Measurements from ENCODE around the gene DLAT.
"Not testable (repeated sequence)": the region's sequence is repeated elsewhere in the genome, so short reads cannot be mapped to it uniquely, and the experiment has no call there.

Gene DLAT

GRCh38 chr11:111983187-111983986 is 41.8 kb upstream of the DLAT start:
- Histone ChIP-seq H3K9me3 (ENCODE audit: insufficient read depth, low read depth, low read length) (no peaks in the 10 kb centered on the region), H3K27ac (ENCODE audit: low read depth, low read length) (peak overlapping the region; percentile 92), H3K36me3 (ENCODE audit: insufficient read depth, low read length) (peaks cover 33% of the 10 kb centered on the region), H3K9ac (ENCODE audit: low read depth, low read length) (peak overlapping the region; percentile 54), H3K4me1 (ENCODE audit: insufficient read depth, low read length) (peaks cover 36% of the 10 kb centered on the region), H3K4me3 (ENCODE audit: low read length) (peak overlapping the region; percentile 40), H3K27me3 (ENCODE audit: insufficient read depth, low read length) (no peaks in the 10 kb centered on the region)
- 11% methylated on average over 7 of the region's 7 CpGs for WGBS

- 96% methylated on average over 5 of the region's 5 CpGs for WGBS
- peaks cover 45% of the 10 kb centered on the region for H3K36me3 ChIP-seq (ENCODE audit: insufficient read depth, low read length)
- H3K4me1 ChIP-seq (ENCODE audit: insufficient read depth, low read length), result peaks cover 26% of the 10 kb centered on the region
Observed at GRCh38 chr11:111986589-111986988, 38.6 kb upstream of the DLAT start.

GRCh38 chr11:111990381-111990780 is 34.8 kb upstream of the DLAT start:
- Histone ChIP-seq H3K4me1 (ENCODE audit: insufficient read depth, low read length) (no peaks in the 10 kb centered on the region), H3K36me3 (ENCODE audit: insufficient read depth, low read length) (peaks cover 73% of the 10 kb centered on the region), H3K9me3 (ENCODE audit: insufficient read depth, low read depth, low read length) (0 out of 2 replicates have a peak, but pooled peaks cover 3% of the 10 kb centered on the region), H3K27ac (ENCODE audit: low read depth, low read length) (no peak overlapping the region), H3K4me3 (ENCODE audit: low read length) (no peak overlapping the region), H3K27me3 (ENCODE audit: insufficient read depth, low read length) (no peaks in the 10 kb centered on the region), H3K9ac (ENCODE audit: low read depth, low read length) (no peak overlapping the region)
- 84% methylated on average over 6 of the region's 6 CpGs for WGBS

More at GRCh38 chr11:111986589-111986988, 38.6 kb upstream of the DLAT start:
- no peak overlapping the region for H3K4me3 ChIP-seq (ENCODE audit: low read length)
- 0 out of 2 replicates have a peak, but pooled peaks cover 3% of the 10 kb centered on the region for H3K9me3 ChIP-seq (ENCODE audit: insufficient read depth, low read depth, low read length)
- no peak overlapping the region for H3K9ac ChIP-seq (ENCODE audit: low read depth, low read length)
- H3K27ac ChIP-seq (ENCODE audit: low read depth, low read length), result no peak overlapping the region
- no peaks in the 10 kb centered on the region for H3K27me3 ChIP-seq (ENCODE audit: insufficient read depth, low read length)

- H3K36me3 ChIP-seq (ENCODE audit: insufficient read depth, low read length), result peaks cover 70% of the 10 kb centered on the region
- no peaks in the 10 kb centered on the region for H3K4me1 ChIP-seq (ENCODE audit: insufficient read depth, low read length)
- H3K9ac ChIP-seq (ENCODE audit: low read depth, low read length), result no peak overlapping the region
- no peak overlapping the region for H3K27ac ChIP-seq (ENCODE audit: low read depth, low read length)
- 88% methylated on average over 2 of the region's 3 CpGs for WGBS
- H3K9me3 ChIP-seq (ENCODE audit: insufficient read depth, low read depth, low read length), result 0 out of 2 replicates have a peak, but pooled peaks cover 3% of the 10 kb centered on the region
- H3K4me3 ChIP-seq (ENCODE audit: low read length), result no peak overlapping the region
- no peaks in the 10 kb centered on the region for H3K27me3 ChIP-seq (ENCODE audit: insufficient read depth, low read length)
Observed at GRCh38 chr11:111992206-111992855, 32.9 kb upstream of the DLAT start.

GRCh38 chr11:111996129-111996528 is 29.1 kb upstream of the DLAT start:
- H3K27ac ChIP-seq (ENCODE audit: low read depth, low read length), result no peak overlapping the region
- H3K9ac ChIP-seq (ENCODE audit: low read depth, low read length), result no peak overlapping the region
- H3K9me3 ChIP-seq (ENCODE audit: insufficient read depth, low read depth, low read length), result no peaks in the 10 kb centered on the region
- H3K4me1 ChIP-seq (ENCODE audit: insufficient read depth, low read length), result no peaks in the 10 kb centered on the region
- no peak overlapping the region for H3K4me3 ChIP-seq (ENCODE audit: low read length)
- WGBS, result 96% methylated on average over 3 of the region's 3 CpGs
- H3K27me3 ChIP-seq (ENCODE audit: insufficient read depth, low read length), result no peaks in the 10 kb centered on the region
- H3K36me3 ChIP-seq (ENCODE audit: insufficient read depth, low read length), result peaks cover 70% of the 10 kb centered on the region

- not testable (repeated sequence) for H3K9ac ChIP-seq (ENCODE audit: low read depth, low read length); H3K9me3 ChIP-seq (ENCODE audit: insufficient read depth, low read depth, low read length); H3K27me3 ChIP-seq (ENCODE audit: insufficient read depth, low read length); H3K4me1 ChIP-seq (ENCODE audit: insufficient read depth, low read length); H3K27ac ChIP-seq (ENCODE audit: low read depth, low read length); H3K4me3 ChIP-seq (ENCODE audit: low read length)
- H3K36me3 ChIP-seq (ENCODE audit: insufficient read depth, low read length), result peaks cover 75% of the 10 kb centered on the region
- WGBS, result 95% methylated on average over 5 of the region's 5 CpGs
Observed at GRCh38 chr11:111996669-111997068, 28.5 kb upstream of the DLAT start.

- peaks cover 58% of the 10 kb centered on the region for H3K36me3 ChIP-seq (ENCODE audit: insufficient read depth, low read length)
- no peak overlapping the region for H3K27ac ChIP-seq (ENCODE audit: low read depth, low read length)
- H3K27me3 ChIP-seq (ENCODE audit: insufficient read depth, low read length), result no peaks in the 10 kb centered on the region
- H3K4me3 ChIP-seq (ENCODE audit: low read length), result no peak overlapping the region
- H3K4me1 ChIP-seq (ENCODE audit: insufficient read depth, low read length), result no peaks in the 10 kb centered on the region; the same call in 1 of the 2 replicates
- no peak overlapping the region for H3K9ac ChIP-seq (ENCODE audit: low read depth, low read length)
- no peaks in the 10 kb centered on the region for H3K9me3 ChIP-seq (ENCODE audit: insufficient read depth, low read depth, low read length)
Observed at GRCh38 chr11:111999111-111999510, 26.1 kb upstream of the DLAT start.

- Histone ChIP-seq H3K27ac (ENCODE audit: low read depth, low read length) (no peak overlapping the region), H3K4me1 (ENCODE audit: insufficient read depth, low read length) (no peaks in the 10 kb centered on the region; the same call in 1 of the 2 replicates), H3K9me3 (ENCODE audit: insufficient read depth, low read depth, low read length) (no peaks in the 10 kb centered on the region), H3K36me3 (ENCODE audit: insufficient read depth, low read length) (peaks cover 54% of the 10 kb centered on the region), H3K27me3 (ENCODE audit: insufficient read depth, low read length) (no peaks in the 10 kb centered on the region), H3K4me3 (ENCODE audit: low read length) (no peak overlapping the region), H3K9ac (ENCODE audit: low read depth, low read length) (no peak overlapping the region)
- WGBS, result no CpG with 5 or more reads among the region's 1 CpG
Observed at GRCh38 chr11:112000703-112001102, 24.5 kb upstream of the DLAT start.

- Histone ChIP-seq H3K27ac (ENCODE audit: low read depth, low read length) (no peak overlapping the region), H3K9me3 (ENCODE audit: insufficient read depth, low read depth, low read length) (no peaks in the 10 kb centered on the region), H3K4me3 (ENCODE audit: low read length) (no peak overlapping the region), H3K4me1 (ENCODE audit: insufficient read depth, low read length) (no peaks in the 10 kb centered on the region; the same call in 1 of the 2 replicates), H3K27me3 (ENCODE audit: insufficient read depth, low read length) (no peaks in the 10 kb centered on the region), H3K9ac (ENCODE audit: low read depth, low read length) (no peak overlapping the region), H3K36me3 (ENCODE audit: insufficient read depth, low read length) (peaks cover 40% of the 10 kb centered on the region)
- WGBS, result 95% methylated on average over 5 of the region's 6 CpGs
Observed at GRCh38 chr11:112002491-112003216, 22.6 kb upstream of the DLAT start.

GRCh38 chr11:112004389-112004788 is 20.8 kb upstream of the DLAT start:
- Histone ChIP-seq H3K9me3 (ENCODE audit: insufficient read depth, low read depth, low read length) (no peaks in the 10 kb centered on the region), H3K27me3 (ENCODE audit: insufficient read depth, low read length) (no peaks in the 10 kb centered on the region), H3K4me1 (ENCODE audit: insufficient read depth, low read length) (no peaks in the 10 kb centered on the region; the same call in 1 of the 2 replicates), H3K36me3 (ENCODE audit: insufficient read depth, low read length) (peaks cover 26% of the 10 kb centered on the region), H3K27ac (ENCODE audit: low read depth, low read length) (no peak overlapping the region), H3K4me3 (ENCODE audit: low read length) (no peak overlapping the region), H3K9ac (ENCODE audit: low read depth, low read length) (no peak overlapping the region)
- 62% methylated on average over 4 of the region's 4 CpGs for WGBS

All from HUES64 (cell line).